ENCODE data around the gene NUMB. TPM values are rescaled to one million over a fixed set of nuclear protein-coding genes. Genes with fewer than 3 reads are reported as not detected.

NUMB gene
- total RNA-seq: 10 to 100 TPM; 39.6 to 49.6 TPM

- CTCF ChIA-PET: interaction anchor here (0.6 to 1.7 kb wide), 7 partner anchors 9 to 942 kb away, joined by 3 to 21 read pairs (median 3); no protein-coding TSS in a partner anchor
- peak within 1 kb of the TSS; percentile 93 for H3K27ac Mint-ChIP-seq
- no peaks in the 10 kb centered on the region for H3K9me3 Mint-ChIP-seq
- POLR2A ChIA-PET: interaction anchor here (0.6 kb wide), 1 partner anchor 322 kb away, joined by 4 read pairs; the partner anchor contains the start of gene PSEN1
- no peaks in the 10 kb centered on the region for H3K27me3 Mint-ChIP-seq
- peak; percentile 99 for DNase-seq
- peak within 1 kb of the TSS; percentile 95 for H3K4me3 Mint-ChIP-seq
- H3K4me1 Mint-ChIP-seq: peaks cover 44% of the 10 kb centered on the region
- peaks cover 4% of the 10 kb centered on the region for H3K36me3 Mint-ChIP-seq (ENCODE audit: low read depth)
These were observed at the start of gene NUMB for GRCh38 chr14:73458183-73458976. Gene NUMB, minus strand, starts transcription at chr14:73458546. Its CDS starts 102,795 bp downstream, at chr14:73355751.

- H3K9me3 Mint-ChIP-seq: no peaks in the 10 kb centered on the region
- no peak for DNase-seq
- no peaks in the 10 kb centered on the region for H3K27me3 Mint-ChIP-seq
- POLR2A ChIA-PET: no interaction called here
- no peaks in the 10 kb centered on the region for H3K36me3 Mint-ChIP-seq (ENCODE audit: low read depth)
- no peak overlapping the region for H3K27ac Mint-ChIP-seq
- CTCF ChIA-PET: interaction anchor here (0.6 to 1.7 kb wide), 4 partner anchors 9 to 283 kb away, joined by 3 to 4 read pairs (median 3); partner anchors contain the start of gene RIOX1
- no peaks in the 10 kb centered on the region for H3K4me1 Mint-ChIP-seq
- no peak overlapping the region for H3K4me3 Mint-ChIP-seq
These were observed 45.3 kb upstream of the NUMB start for GRCh38 chr14:73503648-73504047.

- DNase-seq: no peak
- no peak overlapping the region for H3K27ac Mint-ChIP-seq
- H3K9me3 Mint-ChIP-seq: no peaks in the 10 kb centered on the region
- no peaks in the 10 kb centered on the region for H3K27me3 Mint-ChIP-seq
- H3K36me3 Mint-ChIP-seq (ENCODE audit: low read depth): peaks cover 2% of the 10 kb centered on the region
- POLR2A ChIA-PET: interaction anchor here (0.6 kb wide), 1 partner anchor 417 kb away, joined by 3 read pairs; no protein-coding TSS in a partner anchor
- H3K4me3 Mint-ChIP-seq: no peak overlapping the region
- no peaks in the 10 kb centered on the region for H3K4me1 Mint-ChIP-seq
- CTCF ChIA-PET: interaction anchor here (0.6 to 1.7 kb wide), 2 partner anchors 10 to 142 kb away, joined by 3 to 4 read pairs; no protein-coding TSS in a partner anchor
These were observed 43.8 kb upstream of the NUMB start for GRCh38 chr14:73502017-73502619.

GRCh38 chr14:73500360-73500759 is 42.0 kb upstream of the NUMB start:
- no peak for DNase-seq
- Mint-ChIP-seq H3K36me3 (ENCODE audit: low read depth) (peaks cover 12% of the 10 kb centered on the region), H3K4me1 (peaks cover 7% of the 10 kb centered on the region), H3K27me3 (no peaks in the 10 kb centered on the region), H3K9me3 (no peaks in the 10 kb centered on the region), H3K27ac (no peak overlapping the region), H3K4me3 (no peak overlapping the region)
- ChIA-PET CTCF (interaction anchor here (1.0 to 2.9 kb wide), 7 partner anchors 8 to 95 kb away, joined by 3 to 10 read pairs (median 3); partner anchors contain the start of gene RIOX1), POLR2A (no interaction called here)

GRCh38 chr14:73494593-73494992 is 36.2 kb upstream of the NUMB start:
- ChIA-PET CTCF (interaction anchor here (3.2 kb wide), 1 partner anchor 14 kb away, joined by 9 read pairs; no protein-coding TSS in a partner anchor), POLR2A (no interaction called here)
- Mint-ChIP-seq H3K4me3 (no peak overlapping the region), H3K27me3 (peaks cover 2% of the 10 kb centered on the region), H3K27ac (no peak overlapping the region), H3K4me1 (peaks cover 45% of the 10 kb centered on the region), H3K9me3 (no peaks in the 10 kb centered on the region), H3K36me3 (ENCODE audit: low read depth) (peaks cover 48% of the 10 kb centered on the region)
- no peak for DNase-seq

DNA sequence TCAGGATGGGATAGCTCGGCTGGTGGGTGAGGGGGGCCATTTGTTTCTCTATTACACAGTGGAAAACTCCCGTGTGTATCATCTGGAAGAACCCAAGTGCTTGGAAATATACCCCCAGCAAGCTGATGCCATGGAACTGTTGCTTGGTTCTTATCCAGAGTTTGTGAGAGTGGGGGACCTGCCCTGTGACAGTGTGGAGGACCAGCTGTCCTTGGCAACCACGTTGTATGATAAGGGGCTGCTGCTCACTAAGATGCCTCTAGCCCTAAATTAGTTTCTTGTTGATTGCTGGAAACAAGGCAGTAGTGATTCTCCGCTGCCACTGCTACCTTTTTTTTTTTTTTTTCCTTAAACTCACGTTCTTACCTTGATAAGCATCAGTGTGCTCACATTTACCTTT is 34.3 kb upstream of the NUMB start:
- ChIA-PET POLR2A (no interaction called here), CTCF (interaction anchor here (1.4 kb wide), 1 partner anchor 9 kb away, joined by 3 read pairs; no protein-coding TSS in a partner anchor)
- no peak for DNase-seq
- Mint-ChIP-seq H3K4me1 (peaks cover 47% of the 10 kb centered on the region), H3K27me3 (peaks cover 7% of the 10 kb centered on the region), H3K9me3 (no peaks in the 10 kb centered on the region), H3K4me3 (peak overlapping the region; percentile 78), H3K36me3 (ENCODE audit: low read depth) (peaks cover 48% of the 10 kb centered on the region), H3K27ac (no peak overlapping the region)

DNA sequence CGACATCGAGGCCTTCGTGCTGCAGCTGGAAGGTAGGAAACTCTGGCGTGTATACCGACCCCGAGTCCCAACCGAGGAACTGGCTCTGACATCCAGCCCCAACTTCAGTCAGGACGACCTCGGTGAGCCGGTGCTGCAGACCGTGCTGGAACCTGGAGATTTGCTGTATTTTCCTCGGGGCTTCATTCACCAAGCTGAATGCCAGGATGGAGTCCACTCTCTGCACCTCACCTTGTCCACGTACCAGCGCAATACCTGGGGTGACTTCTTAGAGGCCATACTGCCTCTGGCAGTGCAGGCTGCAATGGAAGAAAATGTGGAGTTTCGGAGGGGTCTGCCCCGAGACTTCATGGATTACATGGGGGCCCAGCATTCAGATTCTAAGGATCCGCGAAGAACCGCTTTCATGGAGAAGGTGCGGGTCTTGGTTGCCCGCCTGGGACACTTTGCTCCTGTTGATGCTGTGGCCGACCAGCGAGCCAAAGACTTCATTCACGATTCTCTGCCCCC is 33.8 kb upstream of the NUMB start:
- Mint-ChIP-seq H3K36me3 (ENCODE audit: low read depth) (peaks cover 46% of the 10 kb centered on the region), H3K9me3 (no peaks in the 10 kb centered on the region), H3K27me3 (peaks cover 7% of the 10 kb centered on the region), H3K4me3 (peak overlapping the region; percentile 78), H3K4me1 (peaks cover 47% of the 10 kb centered on the region), H3K27ac (peak overlapping the region; percentile 83)
- ChIA-PET CTCF (interaction anchor here (0.6 to 2.5 kb wide), 3 partner anchors 8 to 446 kb away, joined by 3 to 10 read pairs (median 3); no protein-coding TSS in a partner anchor), POLR2A (no interaction called here)
- DNase-seq: no peak

DNA sequence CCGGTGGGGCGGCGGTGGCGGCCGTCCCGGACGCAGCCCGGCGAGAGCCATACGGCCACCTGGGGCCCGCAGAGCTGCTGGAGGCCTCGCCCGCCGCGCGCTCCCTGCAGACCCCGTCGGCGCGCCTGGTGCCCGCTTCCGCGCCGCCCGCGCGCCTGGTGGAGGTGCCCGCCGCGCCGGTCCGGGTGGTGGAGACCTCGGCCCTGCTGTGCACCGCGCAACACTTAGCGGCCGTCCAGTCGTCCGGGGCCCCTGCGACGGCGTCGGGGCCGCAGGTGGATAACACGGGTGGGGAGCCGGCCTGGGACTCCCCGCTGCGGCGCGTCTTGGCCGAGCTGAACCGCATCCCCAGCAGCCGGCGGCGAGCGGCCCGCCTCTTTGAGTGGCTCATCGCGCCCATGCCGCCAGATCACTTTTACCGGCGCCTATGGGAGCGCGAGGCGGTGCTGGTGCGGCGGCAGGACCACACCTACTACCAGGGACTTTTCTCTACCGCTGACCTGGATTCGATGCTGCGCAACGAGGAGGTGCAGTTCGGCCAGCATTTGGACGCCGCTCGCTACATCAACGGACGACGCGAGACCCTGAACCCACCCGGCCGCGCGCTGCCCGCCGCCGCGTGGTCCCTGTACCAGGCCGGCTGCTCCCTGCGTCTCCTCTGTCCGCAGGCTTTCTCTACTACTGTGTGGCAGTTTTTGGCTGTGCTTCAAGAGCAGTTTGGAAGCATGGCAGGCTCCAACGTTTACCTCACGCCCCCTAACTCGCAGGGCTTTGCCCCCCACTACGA is 33.1 kb upstream of the NUMB start:
- DNase-seq: peak; percentile 70
- H3K4me1 Mint-ChIP-seq: peaks cover 46% of the 10 kb centered on the region
- peaks cover 44% of the 10 kb centered on the region for H3K36me3 Mint-ChIP-seq (ENCODE audit: low read depth)
- ChIA-PET CTCF (interaction anchor here (0.6 to 2.5 kb wide), 7 partner anchors 8 to 445 kb away, joined by 3 to 10 read pairs (median 3); no protein-coding TSS in a partner anchor), POLR2A (no interaction called here)
- H3K9me3 Mint-ChIP-seq: no peaks in the 10 kb centered on the region
- peak overlapping the region; percentile 92 for H3K27ac Mint-ChIP-seq
- H3K27me3 Mint-ChIP-seq: peaks cover 7% of the 10 kb centered on the region
- H3K4me3 Mint-ChIP-seq: peak overlapping the region; percentile 83

DNA sequence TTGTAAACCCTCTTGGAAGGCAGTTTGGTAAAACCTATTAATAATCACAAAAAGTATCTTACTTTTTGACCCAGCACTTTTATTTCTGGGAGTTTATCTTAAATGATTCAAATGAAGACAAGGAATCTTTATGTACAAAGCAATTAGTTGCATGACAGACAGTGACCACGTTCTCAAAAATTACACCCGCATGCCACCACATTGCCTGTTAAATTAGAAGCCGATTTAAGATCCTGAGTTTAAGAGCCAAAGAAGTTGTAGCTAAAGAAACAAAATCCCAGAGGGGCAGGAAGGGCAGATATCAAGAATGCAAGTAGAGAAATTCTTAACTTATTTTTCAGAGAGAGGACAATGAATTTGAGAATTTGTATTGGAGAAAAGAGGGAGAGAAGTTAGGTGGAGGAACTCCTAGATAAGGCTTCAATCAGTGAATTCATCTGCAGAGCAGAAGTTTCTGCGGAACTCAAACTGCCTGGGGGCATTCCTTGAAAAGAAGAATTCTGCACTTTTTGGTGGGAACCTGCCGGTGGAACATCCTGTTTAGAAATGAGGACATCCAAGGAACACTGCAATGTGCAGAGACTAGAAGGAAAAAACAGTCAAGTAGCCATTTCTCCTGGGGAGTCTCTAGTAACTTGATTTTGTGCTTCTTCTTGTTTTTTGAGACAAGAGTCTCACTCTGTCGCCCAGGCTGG is 31.3 kb upstream of the NUMB start:
- Mint-ChIP-seq H3K27me3 (peaks cover 7% of the 10 kb centered on the region), H3K36me3 (ENCODE audit: low read depth) (peaks cover 29% of the 10 kb centered on the region), H3K27ac (no peak overlapping the region), H3K9me3 (no peaks in the 10 kb centered on the region), H3K4me1 (peaks cover 36% of the 10 kb centered on the region), H3K4me3 (peak overlapping the region; percentile 37)
- CTCF ChIA-PET: interaction anchor here (0.7 to 2.5 kb wide), 2 partner anchors 11 to 552 kb away, joined by 3 to 10 read pairs; no protein-coding TSS in a partner anchor
- no peak for DNase-seq
- POLR2A ChIA-PET: no interaction called here

DNA sequence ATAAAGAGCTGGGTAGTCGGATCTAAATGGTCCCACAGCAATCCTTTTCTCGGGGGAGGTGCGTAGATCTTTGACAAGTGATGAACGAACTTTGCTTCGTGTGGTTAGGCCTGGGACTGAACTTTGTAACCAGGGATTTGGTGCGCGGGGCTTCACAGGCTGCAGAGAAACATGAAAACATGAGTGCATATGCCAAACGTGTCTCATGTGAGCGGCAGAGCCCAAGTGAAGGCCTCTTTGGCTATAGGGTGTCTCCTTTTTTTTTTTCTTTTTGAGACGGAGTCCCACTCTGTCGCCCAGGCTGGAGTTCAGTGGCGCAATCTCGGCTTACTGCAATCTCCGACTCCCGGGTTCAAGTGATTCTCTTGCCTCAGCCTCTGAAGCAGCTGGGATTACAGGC is 20.3 kb upstream of the NUMB start:
- ChIA-PET CTCF (no interaction called here), POLR2A (no interaction called here)
- DNase-seq: no peak
- Mint-ChIP-seq H3K36me3 (ENCODE audit: low read depth) (no peaks in the 10 kb centered on the region), H3K4me3 (no peak overlapping the region), H3K9me3 (no peaks in the 10 kb centered on the region), H3K27ac (no peak overlapping the region), H3K4me1 (no peaks in the 10 kb centered on the region), H3K27me3 (peaks cover 2% of the 10 kb centered on the region)

DNA sequence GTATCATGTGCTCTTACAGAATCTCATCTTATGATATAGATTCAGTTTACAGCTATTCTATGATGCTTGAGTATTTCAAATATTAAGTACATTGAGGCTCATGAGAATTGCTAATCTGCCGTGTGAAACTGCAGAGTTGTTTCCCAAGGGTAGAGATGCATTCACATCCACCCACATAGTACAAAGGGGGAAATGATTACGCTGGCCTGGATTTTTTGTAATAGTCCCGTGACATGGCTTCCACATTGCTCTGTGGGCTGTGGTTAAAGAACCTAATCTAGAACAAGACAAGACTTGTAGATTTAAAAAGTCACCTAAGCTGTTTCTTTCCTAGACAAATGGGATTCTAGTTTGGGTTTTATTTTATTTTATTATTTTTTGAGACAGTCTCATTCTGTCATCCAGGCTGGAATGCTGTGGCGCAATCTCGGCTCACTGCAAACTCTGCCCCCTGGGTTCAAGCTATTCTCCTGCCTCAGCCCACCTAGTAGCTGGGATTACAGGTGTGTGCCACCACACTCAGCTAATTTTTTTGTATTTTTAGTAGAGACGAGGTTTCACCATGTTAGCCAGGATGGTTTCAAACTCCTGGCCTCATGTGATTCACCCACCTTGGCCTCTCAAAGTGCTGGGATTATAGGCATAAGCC is 19.4 kb upstream of the NUMB start:
- Mint-ChIP-seq H3K27me3 (peaks cover 2% of the 10 kb centered on the region), H3K27ac (no peak overlapping the region), H3K9me3 (no peaks in the 10 kb centered on the region), H3K4me3 (no peak overlapping the region), H3K36me3 (ENCODE audit: low read depth) (no peaks in the 10 kb centered on the region), H3K4me1 (no peaks in the 10 kb centered on the region)
- POLR2A ChIA-PET: no interaction called here
- CTCF ChIA-PET: no interaction called here
- DNase-seq: no peak
